IMR-90 (cell line): ENCODE results near the gene TUBB2B. TPM values are rescaled to one million over a fixed set of nuclear protein-coding genes. Genes with fewer than 3 reads are reported as not detected.

ENCODE experiments used
- ATAC-seq: fragments of 200-7000 bp; cut with Tn5 transposase; 2 replicates; pipeline ENCODE4 v1.9.1; 2020; ENCODE audit warnings: low read depth, mild to moderate bottlenecking, moderate library complexity
- BruUV-seq: library from RNA; stranded (reverse); fragments of 400-500 nt; replicated peaks from 2 replicates; lab custom pipeline; 2021; lab: Mats Ljungman, UMichigan
- CTCF ChIA-PET: fragments of 300-600 bp; formaldehyde crosslinking; extraction: SDS; loops from one replicate; lab custom pipeline; 2021; ENCODE audit warnings: antibody characterized with exemption; lab: Yijun Ruan, JAX
- POLR2A ChIA-PET: fragments of 300-600 bp; sonication (Branson Sonifier 250); formaldehyde crosslinking; loops from one replicate; lab custom pipeline; 2022; ENCODE audit warnings: antibody characterized with exemption; ENCODE audit not compliant: unreplicated experiment; lab: Charles Lee
- DNase-seq: peaks from one replicate; pipeline ENCODE4 v3.0.0; 2013
- H2AFZ ChIP-seq: replicated peaks from 2 replicates; pipeline ENCODE3; 2013; ENCODE audit warnings: low read length, mild to moderate bottlenecking; ENCODE audit not compliant: poor library complexity
- H2AK5ac ChIP-seq: 2 replicates; pipeline ENCODE4 v1.6.1; 2013; ENCODE audit warnings: low read depth, low read length, inconsistent platforms
- H2AK9ac ChIP-seq: replicated peaks from 2 replicates; pipeline ENCODE3; 2013; ENCODE audit warnings: mild to moderate bottlenecking, low read depth, low read length, moderate library complexity; ENCODE audit not compliant: poor library complexity
- H2BK120ac ChIP-seq: 2 replicates; pipeline ENCODE4 v1.6.1; 2013; ENCODE audit warnings: low read depth, low read length, inconsistent platforms
- H2BK15ac ChIP-seq: 3 replicates; pipeline ENCODE4 v1.6.1; 2013; ENCODE audit warnings: low read depth, low read length, inconsistent platforms
- H2BK20ac ChIP-seq: 2 replicates; pipeline ENCODE4 v1.6.1; 2013; ENCODE audit warnings: low read depth, mild to moderate bottlenecking, inconsistent platforms, low read length, moderate library complexity
- H2BK5ac ChIP-seq: 2 replicates; pipeline ENCODE4 v1.6.1; 2013; ENCODE audit warnings: mild to moderate bottlenecking, low read depth, low read length, inconsistent platforms; ENCODE audit not compliant: poor library complexity, severe bottlenecking
- H3K14ac ChIP-seq: replicated peaks from 2 replicates; pipeline ENCODE4 v1.6.1; 2013; ENCODE audit warnings: low read depth, low read length, inconsistent platforms
- H3K18ac ChIP-seq: 2 replicates; pipeline ENCODE4 v1.6.1; 2013; ENCODE audit warnings: low read depth, low read length, control low read depth
- H3K23ac ChIP-seq: 2 replicates; pipeline ENCODE4 v1.6.1; 2013; ENCODE audit warnings: low read depth, low read length, inconsistent platforms
- H3K27ac ChIP-seq: 2 replicates; pipeline ENCODE4 v1.5.1; 2013; ENCODE audit warnings: mild to moderate bottlenecking, control low read depth, low read length; ENCODE audit not compliant: insufficient read depth
- H3K27me3 ChIP-seq: 2 replicates; pipeline ENCODE4 v1.6.1; 2013; ENCODE audit warnings: low read length; ENCODE audit not compliant: control insufficient read depth, insufficient read depth
- H3K36me3 ChIP-seq: 2 replicates; pipeline ENCODE4 v1.6.1; 2013; ENCODE audit warnings: low read length, mixed read lengths; ENCODE audit not compliant: control insufficient read depth, insufficient read depth
- H3K4ac ChIP-seq: 2 replicates; pipeline ENCODE4 v1.6.1; 2013; ENCODE audit warnings: low read depth, low read length, inconsistent platforms
- H3K4me1 ChIP-seq: 2 replicates; pipeline ENCODE4 v1.6.1; 2013; ENCODE audit warnings: low read length, mixed read lengths; ENCODE audit not compliant: control insufficient read depth, insufficient read depth
- H3K4me2 ChIP-seq: 2 replicates; pipeline ENCODE4 v1.6.1; 2013; ENCODE audit warnings: low read depth, mild to moderate bottlenecking, control low read depth, low read length, moderate library complexity
- H3K4me3 ChIP-seq: 2 replicates; pipeline ENCODE4 v1.5.1; 2013; ENCODE audit warnings: low read depth, mild to moderate bottlenecking, control low read depth, low read length, moderate library complexity; ENCODE audit not compliant: insufficient read depth
- H3K56ac ChIP-seq: 2 replicates; pipeline ENCODE4 v1.6.1; 2013; ENCODE audit warnings: low read length, inconsistent platforms; ENCODE audit not compliant: insufficient read depth; ENCODE audit errors: extremely low read depth
- H3K79me1 ChIP-seq, 2 experiments: 2 replicates each; pipeline ENCODE4 v1.6.1; 2013; ENCODE audit warnings: low read length in 2 of 2, inconsistent platforms in 1 of 2, low read depth in 1 of 2
- H3K9ac ChIP-seq: 2 replicates; pipeline ENCODE4 v1.6.1; 2013; ENCODE audit warnings: low read depth, low read length, control low read depth
- H3K9me1 ChIP-seq: 2 replicates; pipeline ENCODE4 v1.6.1; 2013; ENCODE audit warnings: low read length, inconsistent platforms; ENCODE audit not compliant: insufficient read depth
- H3K9me3 ChIP-seq: 2 replicates; pipeline ENCODE4 v1.6.1; 2013; ENCODE audit warnings: low read length; ENCODE audit not compliant: control insufficient read depth, insufficient read depth
- H4K20me1 ChIP-seq: 2 replicates; pipeline ENCODE4 v1.6.1; 2013; ENCODE audit warnings: low read length, inconsistent platforms; ENCODE audit not compliant: insufficient read depth
- H4K5ac ChIP-seq: 2 replicates; pipeline ENCODE4 v1.6.1; 2013; ENCODE audit warnings: mild to moderate bottlenecking, low read depth, low read length, control low read depth
- H4K8ac ChIP-seq, 2 experiments: 2 replicates each; pipeline ENCODE4 v1.6.1; 2013; ENCODE audit warnings: low read depth in 2 of 2, low read length in 2 of 2, control low read depth in 1 of 2, inconsistent platforms in 1 of 2
- H4K91ac ChIP-seq: 2 replicates; pipeline ENCODE4 v1.6.1; 2013; ENCODE audit warnings: low read depth, low read length, inconsistent platforms; ENCODE audit not compliant: insufficient read depth
- BHLHE40 ChIP-seq: fragments of 150-350 bp; IDR thresholded peaks from 2 replicates; pipeline ENCODE4 v1.6.1; 2016; ENCODE audit warnings: mild to moderate bottlenecking, low read depth, low read length
- CEBPB ChIP-seq: IDR thresholded peaks from 2 replicates; pipeline ENCODE4 v1.6.1; 2012; ENCODE audit warnings: low read depth, low read length, improper control_type of control experiment
- CHD1 ChIP-seq: IDR thresholded peaks from 2 replicates; pipeline ENCODE4 v1.6.1; 2012; ENCODE audit warnings: low read depth, low read length, improper control_type of control experiment
- CTCF ChIP-seq: conservative IDR thresholded peaks from 2 replicates; pipeline ENCODE4 v1.5.1; 2012; ENCODE audit warnings: mild to moderate bottlenecking, low read depth, low read length, improper control_type of control experiment
- FOS ChIP-seq: fragments of 150-350 bp; IDR thresholded peaks from 2 replicates; pipeline ENCODE4 v1.6.1; 2016; ENCODE audit warnings: low read depth, low read length
- MAFK ChIP-seq: IDR thresholded peaks from 2 replicates; pipeline ENCODE4 v1.6.1; 2012; ENCODE audit warnings: low read depth, low read length, improper control_type of control experiment
- MAZ ChIP-seq: IDR thresholded peaks from 2 replicates; pipeline ENCODE4 v1.6.1; 2012; ENCODE audit warnings: low read depth, mild to moderate bottlenecking, low read length, improper control_type of control experiment, moderate library complexity, borderline replicate concordance
- MXI1 ChIP-seq: IDR thresholded peaks from 2 replicates; pipeline ENCODE4 v1.6.1; 2012; ENCODE audit warnings: low read depth, mild to moderate bottlenecking, low read length, moderate library complexity, borderline replicate concordance
- NFE2L2 ChIP-seq: fragments of 150-350 bp; IDR thresholded peaks from 2 replicates; pipeline ENCODE4 v1.6.1; 2016; ENCODE audit warnings: low read depth, mild to moderate bottlenecking, low read length
- POLR2A ChIP-seq: IDR thresholded peaks from 2 replicates; pipeline ENCODE4 v1.6.1; 2012; ENCODE audit warnings: mild to moderate bottlenecking, low read depth, low read length
- RAD21 ChIP-seq: IDR thresholded peaks from 2 replicates; pipeline ENCODE4 v1.6.1; 2012; ENCODE audit warnings: low read length, improper control_type of control experiment
- RCOR1 ChIP-seq: IDR thresholded peaks from 2 replicates; pipeline ENCODE4 v1.6.1; 2012; ENCODE audit warnings: mild to moderate bottlenecking, low read length, improper control_type of control experiment; ENCODE audit not compliant: insufficient replicate concordance
- RFX5 ChIP-seq: IDR thresholded peaks from 2 replicates; pipeline ENCODE4 v1.8.0; 2012; ENCODE audit warnings: low read depth, mild to moderate bottlenecking, low read length, moderate library complexity
- SMC3 ChIP-seq: fragments of 150-350 bp; IDR thresholded peaks from 2 replicates; pipeline ENCODE4 v1.6.1; 2016; ENCODE audit warnings: low read depth, mild to moderate bottlenecking, antibody characterized with exemption, low read length, moderate library complexity
- WGBS, 2 experiments: methylation state at CpG; one replicate each; pipeline versions ENCODE4 v1.1.5 to v1.1.7; 2013; ENCODE audit warnings: missing lambda C conversion rate in 2 of 2; ENCODE audit not compliant: insufficient read length in 1 of 2; ENCODE audit errors: extremely low coverage in 2 of 2; 5-methylcytosine and 5-hydroxymethylcytosine counted together
- dilution Hi-C: fragments of 300-500 bp; cut with HindIII; formaldehyde crosslinking; loops from one replicate; pipeline ENCODE4 v1.14.3; 2018; ENCODE audit warnings: low sequenced_read_pairs; ENCODE audit not compliant: unreplicated experiment
- in situ Hi-C: fragments of 300-500 bp; cut with MboI; formaldehyde crosslinking; loops from 3 replicates; pipeline ENCODE4 v1.14.3; 2019; ENCODE audit warnings: low sequenced_read_pairs, inconsistent platforms, mixed read lengths
- intact Hi-C: fragments of 100-400 bp; cut with micrococcal nuclease; formaldehyde crosslinking; loops from 2 replicates; pipeline ENCODE4 v1.10.0; 2022
- polyA plus RNA-seq, 3 experiments: library from polyadenylated mRNA; depleted of rRNA; stranded (reverse); fragments of >200 nt; gene quantifications; 2 replicates each; pipeline ENCODE4 v1.2.3, GENCODE V29; 2012; ENCODE audit warnings: low replicate concordance in 1 of 3
- total RNA-seq: library from RNA; depleted of rRNA; stranded (reverse); fragments of >200 nt; gene quantifications from 2 replicates; pipeline ENCODE4 v1.2.3, GENCODE V29; 2012
- TF ChIP-seq, protein P1 (sequence below): fragments of 150-350 bp; IDR thresholded peaks from 2 replicates; pipeline ENCODE4 v1.6.1; 2016; ENCODE audit warnings: low read depth, mild to moderate bottlenecking, low read length, moderate library complexity, borderline replicate concordance
- TF ChIP-seq, protein P2 (sequence below): fragments of 150-350 bp; IDR thresholded peaks from 2 replicates; pipeline ENCODE4 v1.6.1; 2017; ENCODE audit warnings: mild to moderate bottlenecking, antibody characterized with exemption, low read length, low read depth

The TUBB2B gene
- total and polyA plus RNA-seq, 2 of the 4 experiments (the other 2 are of a cell fraction) = 13.6 to 21.1 TPM

DNA sequence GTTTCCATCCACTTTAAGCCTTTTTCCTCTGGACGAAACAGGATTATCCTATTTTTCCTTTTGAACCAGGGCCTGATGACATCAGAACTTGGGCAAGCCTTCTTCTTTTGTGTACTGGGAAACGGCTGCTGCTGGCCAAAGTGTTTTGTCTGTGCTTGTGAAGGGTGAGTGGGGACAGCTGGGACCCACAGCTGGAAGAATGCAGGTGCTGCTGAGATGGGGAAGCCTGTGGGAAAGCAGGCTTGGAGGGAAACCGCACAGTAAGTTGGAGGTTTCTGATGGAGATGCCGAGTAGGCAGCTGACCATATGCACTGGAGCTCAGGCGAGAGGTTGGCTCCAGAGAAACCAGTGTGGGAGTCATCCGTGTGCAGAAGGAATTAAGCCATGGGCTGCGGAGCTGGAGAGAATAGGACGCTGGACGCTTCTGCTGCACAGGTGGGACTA lies 22.8 kb upstream of the TUBB2B start:
- TF ChIP-seq MAFK (no peak), CEBPB (no peak), CHD1 (no peak), BHLHE40 (no peak), RCOR1 (no peak), RAD21 (no peak), MAZ (no peak), POLR2A (no peak), FOS (no peak), SMC3 (no peak), NFE2L2 (no peak), CTCF (no peak), MXI1 (no peak), RFX5 (no peak)
- TF ChIP-seq, protein P1, sequence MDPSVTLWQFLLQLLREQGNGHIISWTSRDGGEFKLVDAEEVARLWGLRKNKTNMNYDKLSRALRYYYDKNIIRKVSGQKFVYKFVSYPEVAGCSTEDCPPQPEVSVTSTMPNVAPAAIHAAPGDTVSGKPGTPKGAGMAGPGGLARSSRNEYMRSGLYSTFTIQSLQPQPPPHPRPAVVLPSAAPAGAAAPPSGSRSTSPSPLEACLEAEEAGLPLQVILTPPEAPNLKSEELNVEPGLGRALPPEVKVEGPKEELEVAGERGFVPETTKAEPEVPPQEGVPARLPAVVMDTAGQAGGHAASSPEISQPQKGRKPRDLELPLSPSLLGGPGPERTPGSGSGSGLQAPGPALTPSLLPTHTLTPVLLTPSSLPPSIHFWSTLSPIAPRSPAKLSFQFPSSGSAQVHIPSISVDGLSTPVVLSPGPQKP = no peak
- TF ChIP-seq, protein P2, sequence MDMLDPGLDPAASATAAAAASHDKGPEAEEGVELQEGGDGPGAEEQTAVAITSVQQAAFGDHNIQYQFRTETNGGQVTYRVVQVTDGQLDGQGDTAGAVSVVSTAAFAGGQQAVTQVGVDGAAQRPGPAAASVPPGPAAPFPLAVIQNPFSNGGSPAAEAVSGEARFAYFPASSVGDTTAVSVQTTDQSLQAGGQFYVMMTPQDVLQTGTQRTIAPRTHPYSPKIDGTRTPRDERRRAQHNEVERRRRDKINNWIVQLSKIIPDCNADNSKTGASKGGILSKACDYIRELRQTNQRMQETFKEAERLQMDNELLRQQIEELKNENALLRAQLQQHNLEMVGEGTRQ = no peak
- Histone ChIP-seq H3K14ac (no peak overlapping the region), H4K20me1 (no peaks in the 10 kb centered on the region), H3K9me3 (no peaks in the 10 kb centered on the region), H2AK5ac (peak overlapping the region; percentile 73), H3K23ac (no peak overlapping the region), H3K4me1 (peaks cover 13% of the 10 kb centered on the region), H3K27me3 (no peaks in the 10 kb centered on the region), H3K27ac (no peak overlapping the region), H4K8ac (no peak overlapping the region; a peak in 1 of 4 replicates), H3K9me1 (peaks cover 10% of the 10 kb centered on the region), H2BK120ac (0 out of 2 replicates have a peak overlapping the region, but pooled peaks have one; percentile 5), H2AK9ac (peak overlapping the region; percentile 34), H3K9ac (no peak overlapping the region), H3K4ac (0 out of 2 replicates have a peak overlapping the region, but pooled peaks have one; percentile 60), H3K18ac (no peak overlapping the region), H2BK5ac (no peak overlapping the region), H3K36me3 (no peaks in the 10 kb centered on the region), H2BK15ac (peak overlapping the region; percentile 20; the same call in 1 of the 3 replicates), H3K79me1 (no peaks in the 10 kb centered on the region), H3K4me3 (no peak overlapping the region), H3K4me2 (no peak overlapping the region), H2AFZ (peak overlapping the region; percentile 65), H4K91ac (0 out of 2 replicates have a peak overlapping the region, but pooled peaks have one; percentile 7), H4K5ac (no peak overlapping the region), H2BK20ac (no peak overlapping the region; the same call in 1 of the 2 replicates), H3K56ac (no peak overlapping the region)
- in situ Hi-C loops = loop anchor here (5.0 to 10.0 kb wide), 2 partner anchors 123 to 255 kb away; partner anchors contain the start of gene NQO2
- intact Hi-C loops = no loop called here
- no peak for ATAC-seq
- no TSS peak for BruUV-seq
- ChIA-PET CTCF (interaction anchor here (2.4 kb wide), 1 partner anchor 93 kb away, joined by 11 read pairs; the partner anchor contains the start of gene TUBB2A), POLR2A (no interaction called here)
- dilution Hi-C loops = no loop called here
- DNase-seq = peak; percentile 26
- WGBS, 2 experiments = 84% methylated on average over 7 of the region's 9 CpGs; no CpG with 5 or more reads in 1 of the 2 experiments
